Measurements from ENCODE around the gene SMPDL3B. TPM values are rescaled to one million over a fixed set of nuclear protein-coding genes. Genes with fewer than 3 reads are reported as not detected.

SMPDL3B gene
- total and polyA plus RNA-seq, 2 of the 4 experiments (the other 2 are of a cell fraction), result not detected

DNA sequence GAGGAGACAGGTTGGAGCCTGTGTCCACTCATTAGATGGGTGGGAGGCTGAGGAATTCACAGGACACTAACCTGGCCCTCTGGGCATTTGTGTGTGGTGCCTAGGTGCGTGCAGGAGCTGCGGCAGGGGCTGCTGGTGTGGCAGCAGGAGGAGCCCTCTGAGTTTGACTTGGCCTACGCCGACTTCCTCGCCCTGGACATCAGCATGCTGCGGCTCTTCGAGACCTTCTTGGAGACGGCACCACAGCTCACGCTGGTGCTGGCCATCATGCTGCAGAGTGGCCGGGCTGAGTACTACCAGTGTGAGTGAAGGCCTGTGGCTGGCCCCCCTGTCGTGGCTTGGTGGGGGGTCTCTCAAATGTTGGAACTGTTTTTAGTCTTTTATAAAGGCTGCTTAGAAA lies 28.6 kb downstream of the SMPDL3B start:
- ATAC-seq (ENCODE audit: low read depth) (no peak), DNase-seq (no peak)
- H4K8ac ChIP-seq (ENCODE audit: low read depth in 2 of 2, low read length in 2 of 2), result no peak overlapping the region
- no peak overlapping the region for H3K23ac ChIP-seq (ENCODE audit: low read depth, low read length)
- no TSS peak for BruUV-seq (replicated peaks)
- H2AK5ac ChIP-seq (ENCODE audit: low read depth, low read length), result no peak overlapping the region
- ChIA-PET CTCF (no interaction called here), POLR2A (ENCODE audit: unreplicated experiment) (no interaction called here)
- peaks cover 13 to 49% of the 10 kb centered on the region in 2 experiments for H3K79me1 ChIP-seq (ENCODE audit: low read depth in 1 of 2, low read length in 2 of 2)
- no peak overlapping the region for H3K18ac ChIP-seq (ENCODE audit: low read depth, low read length)
- H2BK120ac ChIP-seq (ENCODE audit: low read depth, low read length), result no peak overlapping the region
- H3K56ac ChIP-seq (ENCODE audit: extremely low read depth, insufficient read depth, low read length), result no peak overlapping the region
- no peak overlapping the region for H2AK9ac ChIP-seq (replicated peaks; ENCODE audit: low read depth, low read length, poor library complexity)
- H3K14ac ChIP-seq (replicated peaks; ENCODE audit: low read depth, low read length), result no peak overlapping the region
- 94% methylated on average over 10 of the region's 11 CpGs; no CpG with 5 or more reads in 1 of the 2 experiments for WGBS, 2 experiments (ENCODE audit: extremely low coverage in 2 of 2, insufficient read length in 1 of 2)
- no peak overlapping the region for H3K4me2 ChIP-seq (ENCODE audit: low read depth, low read length)
- no peak overlapping the region for H2BK5ac ChIP-seq (ENCODE audit: low read depth, low read length, poor library complexity, severe bottlenecking)
- H3K4me3 ChIP-seq (ENCODE audit: insufficient read depth, low read depth, low read length), result no peak overlapping the region
- dilution Hi-C loops (cut with HindIII; ENCODE audit: low sequenced_read_pairs, unreplicated experiment) (no loop called here), intact Hi-C loops (cut with micrococcal nuclease) (no loop called here), in situ Hi-C loops (cut with MboI; ENCODE audit: low sequenced_read_pairs) (no loop called here)
- no peaks in the 10 kb centered on the region for H3K27me3 ChIP-seq (ENCODE audit: control insufficient read depth, insufficient read depth, low read length)
- H3K27ac ChIP-seq (ENCODE audit: insufficient read depth, low read length), result no peak overlapping the region
- no peaks in the 10 kb centered on the region; the same call in 1 of the 2 replicates for H4K20me1 ChIP-seq (ENCODE audit: insufficient read depth, low read length)
- H2BK20ac ChIP-seq (ENCODE audit: low read depth, low read length), result no peak overlapping the region
- H2BK15ac ChIP-seq (ENCODE audit: low read depth, low read length), result no peak overlapping the region
- TF ChIP-seq RCOR1 (IDR thresholded peaks at IDR 0.05; ENCODE audit: insufficient replicate concordance, low read length), result no peak
- no peak for TF ChIP-seq MAZ (IDR thresholded peaks at IDR 0.05; ENCODE audit: borderline replicate concordance, low read depth, low read length)
- no peaks in the 10 kb centered on the region for H3K9me3 ChIP-seq (ENCODE audit: control insufficient read depth, insufficient read depth, low read length)
- H3K4ac ChIP-seq (ENCODE audit: low read depth, low read length), result no peak overlapping the region
- H3K4me1 ChIP-seq (ENCODE audit: control insufficient read depth, insufficient read depth, low read length), result peaks cover 18% of the 10 kb centered on the region
- H3K9me1 ChIP-seq (ENCODE audit: insufficient read depth, low read length), result peaks cover 32% of the 10 kb centered on the region
- H3K36me3 ChIP-seq (ENCODE audit: control insufficient read depth, insufficient read depth, low read length), result peaks cover 26% of the 10 kb centered on the region; the same call in 1 of the 2 replicates
- H4K5ac ChIP-seq (ENCODE audit: low read depth, low read length), result no peak overlapping the region
- no peak overlapping the region for H2AFZ ChIP-seq (replicated peaks; ENCODE audit: low read length, poor library complexity)
- H3K9ac ChIP-seq (ENCODE audit: low read depth, low read length), result no peak overlapping the region
- H4K91ac ChIP-seq (ENCODE audit: insufficient read depth, low read depth, low read length), result no peak overlapping the region

All from IMR-90 (cell line).